Vagina (tissue), 2 donors: Measurements from ENCODE around the gene UBE4A. TPM values are rescaled to one million over a fixed set of nuclear protein-coding genes. Genes with fewer than 3 reads are reported as not detected.

Source experiments
- DNase-seq, 2 donors: peaks; one replicate each; pipeline ENCODE4 v3.0.0-alpha.2; 2017; ENCODE audit errors: extremely low spot score in 2 of 2
- H3K27ac ChIP-seq: fragments of 200-600 bp; sonication (generic); one replicate; pipeline ENCODE4 v1.5.1; 2019
- H3K27me3 ChIP-seq: fragments of 200-600 bp; sonication (generic); one replicate; pipeline ENCODE4 v1.5.1; 2019
- H3K36me3 ChIP-seq, 2 donors: fragments of 200-600 bp; sonication (generic); one replicate each; pipeline ENCODE4 v1.5.1; 2017 to 2019
- H3K4me1 ChIP-seq: fragments of 200-600 bp; sonication (generic); one replicate; pipeline ENCODE4 v1.5.1; 2019
- H3K4me3 ChIP-seq, 2 donors: fragments of 200-600 bp; sonication (generic); 1 replicate in 1 of 2; 2 replicates in 1 of 2; pipeline ENCODE4 v1.5.1; 2016 to 2019
- H3K9me3 ChIP-seq: fragments of 200-600 bp; sonication (generic); one replicate; pipeline ENCODE4 v1.5.1; 2019
- CTCF ChIP-seq, 3 experiments: fragments of 450-650 bp in 2 of 3; fragments of 200-600 bp in 1 of 3; sonication (generic) in 1 of 3; IDR thresholded peaks; one replicate each; pipeline ENCODE4 v1.5.1; 2017 to 2019; ENCODE audit warnings: antibody characterized with exemption in 3 of 3, mild to moderate bottlenecking in 2 of 3, moderate library complexity in 2 of 3
- POLR2A ChIP-seq, 2 donors: fragments of 450-650 bp; IDR thresholded peaks; one replicate each; pipeline ENCODE4 v1.6.1; 2017; ENCODE audit warnings: antibody characterized with exemption in 2 of 2, mild to moderate bottlenecking in 2 of 2, moderate library complexity in 2 of 2
- POLR2AphosphoS5 ChIP-seq, 2 donors: sonication (generic); formaldehyde crosslinking; IDR thresholded peaks; one replicate each; pipeline ENCODE4 v1.9.0; 2017; ENCODE audit warnings: antibody characterized with exemption in 2 of 2, mild to moderate bottlenecking in 2 of 2, low read depth in 1 of 2; ENCODE audit not compliant: insufficient read depth in 1 of 2
- intact Hi-C: fragments of 100-400 bp; cut with DNase I; formaldehyde crosslinking; loops from one replicate; pipeline ENCODE4 v1.15.1; 2023
- total RNA-seq: library from RNA; depleted of rRNA; stranded (reverse); fragments of >200 nt; gene quantifications from one replicate; pipeline ENCODE4 v1.2.3, GENCODE V29; 2016

Gene UBE4A
- total RNA-seq, 1 donor from 2014 or later: 31.9 TPM

GRCh38 chr11:118320515-118320914 is 38.9 kb upstream of the UBE4A start:
- no peak overlapping the region for H3K27ac ChIP-seq
- TF ChIP-seq POLR2AphosphoS5 (IDR thresholded peaks at IDR 0.05; ENCODE audit: insufficient read depth in 1 of 2, low read depth in 1 of 2) (no peak), POLR2A (IDR thresholded peaks at IDR 0.05) (no peak), CTCF (IDR thresholded peaks at IDR 0.05) (no peak)

GRCh38 chr11:118321386-118322082 is 37.9 kb upstream of the UBE4A start:
- Histone ChIP-seq H3K27ac (no peak overlapping the region), H3K9me3 (no peaks in the 10 kb centered on the region), H3K36me3 (no peaks in the 10 kb centered on the region), H3K4me1 (peaks cover 6% of the 10 kb centered on the region), H3K27me3 (no peaks in the 10 kb centered on the region), H3K4me3 (no peak overlapping the region)
- no peak for DNase-seq
- intact Hi-C loops: no loop called here
- TF ChIP-seq POLR2AphosphoS5 (IDR thresholded peaks at IDR 0.05; ENCODE audit: insufficient read depth in 1 of 2, low read depth in 1 of 2) (no peak), CTCF (IDR thresholded peaks at IDR 0.05) (no peak), POLR2A (IDR thresholded peaks at IDR 0.05) (no peak)

More at GRCh38 chr11:118320515-118320914, 38.9 kb upstream of the UBE4A start:
- no peak for DNase-seq
- no peaks in the 10 kb centered on the region for H3K27me3 ChIP-seq
- H3K9me3 ChIP-seq: no peaks in the 10 kb centered on the region
- intact Hi-C loops: no loop called here
- no peak overlapping the region for H3K4me3 ChIP-seq
- no peaks in the 10 kb centered on the region for H3K36me3 ChIP-seq
- peaks cover 16% of the 10 kb centered on the region for H3K4me1 ChIP-seq

- Histone ChIP-seq H3K36me3 (no peaks in the 10 kb centered on the region), H3K27me3 (no peaks in the 10 kb centered on the region), H3K27ac (no peak overlapping the region), H3K9me3 (no peaks in the 10 kb centered on the region), H3K4me3 (no peak overlapping the region), H3K4me1 (no peaks in the 10 kb centered on the region)
- intact Hi-C loops: no loop called here
- no peak for TF ChIP-seq CTCF (IDR thresholded peaks at IDR 0.05)
- TF ChIP-seq POLR2A (IDR thresholded peaks at IDR 0.05): no peak
- no peak for TF ChIP-seq POLR2AphosphoS5 (IDR thresholded peaks at IDR 0.05; ENCODE audit: insufficient read depth in 1 of 2, low read depth in 1 of 2)
- DNase-seq: no peak
Observed at GRCh38 chr11:118322721-118323120, 36.7 kb upstream of the UBE4A start.

DNA sequence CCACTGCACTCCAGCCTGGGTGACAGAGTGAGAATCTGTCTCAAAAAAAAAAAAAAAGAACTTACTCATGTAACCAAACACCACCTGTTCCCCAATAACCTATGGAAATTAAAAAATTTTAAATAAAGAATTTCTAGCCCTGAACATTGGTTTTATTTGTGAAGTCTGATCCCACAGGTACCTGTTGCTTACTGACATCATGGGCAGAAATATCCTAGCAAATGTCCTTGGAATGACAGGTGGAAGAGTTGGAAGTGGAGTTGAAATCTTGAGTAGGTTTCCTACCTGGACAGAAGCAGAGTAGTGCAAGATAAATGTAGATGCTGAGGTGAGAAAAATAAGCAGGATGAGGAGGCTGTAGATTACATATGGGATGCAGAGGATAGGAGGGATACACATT is 34.1 kb upstream of the UBE4A start:
- Histone ChIP-seq H3K36me3 (no peaks in the 10 kb centered on the region), H3K9me3 (no peaks in the 10 kb centered on the region), H3K4me1 (no peaks in the 10 kb centered on the region), H3K4me3 (no peak overlapping the region), H3K27ac (no peak overlapping the region), H3K27me3 (no peaks in the 10 kb centered on the region)
- TF ChIP-seq POLR2A (IDR thresholded peaks at IDR 0.05) (no peak), POLR2AphosphoS5 (IDR thresholded peaks at IDR 0.05; ENCODE audit: insufficient read depth in 1 of 2, low read depth in 1 of 2) (no peak), CTCF (IDR thresholded peaks at IDR 0.05) (no peak)
- intact Hi-C loops: no loop called here
- DNase-seq: no peak

GRCh38 chr11:118328745-118329144 is 30.7 kb upstream of the UBE4A start:
- no peak overlapping the region for H3K27ac ChIP-seq
- no peaks in the 10 kb centered on the region for H3K27me3 ChIP-seq
- TF ChIP-seq CTCF (IDR thresholded peaks at IDR 0.05) (no peak), POLR2AphosphoS5 (IDR thresholded peaks at IDR 0.05; ENCODE audit: insufficient read depth in 1 of 2, low read depth in 1 of 2) (no peak), POLR2A (IDR thresholded peaks at IDR 0.05) (no peak)
- no peak for DNase-seq
- intact Hi-C loops: no loop called here
- no peaks in the 10 kb centered on the region for H3K9me3 ChIP-seq
- no peaks in the 10 kb centered on the region for H3K4me1 ChIP-seq
- H3K4me3 ChIP-seq: no peak overlapping the region
- H3K36me3 ChIP-seq: no peaks in the 10 kb centered on the region
